IMR-90 (cell line): ENCODE measurements around the gene ZC3H15. TPM values are rescaled to one million over a fixed set of nuclear protein-coding genes. Genes with fewer than 3 reads are reported as not detected.

Source experiments
- ATAC-seq: fragments of 200-7000 bp; cut with Tn5 transposase; 2 replicates; pipeline ENCODE4 v1.9.1; 2020; ENCODE audit warnings: low read depth, mild to moderate bottlenecking, moderate library complexity
- BruUV-seq: library from RNA; stranded (reverse); fragments of 400-500 nt; replicated peaks from 2 replicates; lab custom pipeline; 2021; lab: Mats Ljungman, UMichigan
- CTCF ChIA-PET: fragments of 300-600 bp; formaldehyde crosslinking; extraction: SDS; loops from one replicate; lab custom pipeline; 2021; ENCODE audit warnings: antibody characterized with exemption; lab: Yijun Ruan, JAX
- POLR2A ChIA-PET: fragments of 300-600 bp; sonication (Branson Sonifier 250); formaldehyde crosslinking; loops from one replicate; lab custom pipeline; 2022; ENCODE audit warnings: antibody characterized with exemption; ENCODE audit not compliant: unreplicated experiment; lab: Charles Lee
- DNase-seq: peaks from one replicate; pipeline ENCODE4 v3.0.0; 2013
- H2AFZ ChIP-seq: replicated peaks from 2 replicates; pipeline ENCODE3; 2013; ENCODE audit warnings: low read length, mild to moderate bottlenecking; ENCODE audit not compliant: poor library complexity
- H2AK5ac ChIP-seq: 2 replicates; pipeline ENCODE4 v1.6.1; 2013; ENCODE audit warnings: low read depth, low read length, inconsistent platforms
- H2AK9ac ChIP-seq: replicated peaks from 2 replicates; pipeline ENCODE3; 2013; ENCODE audit warnings: mild to moderate bottlenecking, low read depth, low read length, moderate library complexity; ENCODE audit not compliant: poor library complexity
- H2BK120ac ChIP-seq: 2 replicates; pipeline ENCODE4 v1.6.1; 2013; ENCODE audit warnings: low read depth, low read length, inconsistent platforms
- H2BK15ac ChIP-seq: 3 replicates; pipeline ENCODE4 v1.6.1; 2013; ENCODE audit warnings: low read depth, low read length, inconsistent platforms
- H2BK20ac ChIP-seq: 2 replicates; pipeline ENCODE4 v1.6.1; 2013; ENCODE audit warnings: low read depth, mild to moderate bottlenecking, inconsistent platforms, low read length, moderate library complexity
- H2BK5ac ChIP-seq: 2 replicates; pipeline ENCODE4 v1.6.1; 2013; ENCODE audit warnings: mild to moderate bottlenecking, low read depth, low read length, inconsistent platforms; ENCODE audit not compliant: poor library complexity, severe bottlenecking
- H3K14ac ChIP-seq: replicated peaks from 2 replicates; pipeline ENCODE4 v1.6.1; 2013; ENCODE audit warnings: low read depth, low read length, inconsistent platforms
- H3K18ac ChIP-seq: 2 replicates; pipeline ENCODE4 v1.6.1; 2013; ENCODE audit warnings: low read depth, low read length, control low read depth
- H3K23ac ChIP-seq: 2 replicates; pipeline ENCODE4 v1.6.1; 2013; ENCODE audit warnings: low read depth, low read length, inconsistent platforms
- H3K27ac ChIP-seq: 2 replicates; pipeline ENCODE4 v1.5.1; 2013; ENCODE audit warnings: mild to moderate bottlenecking, control low read depth, low read length; ENCODE audit not compliant: insufficient read depth
- H3K27me3 ChIP-seq: 2 replicates; pipeline ENCODE4 v1.6.1; 2013; ENCODE audit warnings: low read length; ENCODE audit not compliant: control insufficient read depth, insufficient read depth
- H3K36me3 ChIP-seq: 2 replicates; pipeline ENCODE4 v1.6.1; 2013; ENCODE audit warnings: low read length, mixed read lengths; ENCODE audit not compliant: control insufficient read depth, insufficient read depth
- H3K4ac ChIP-seq: 2 replicates; pipeline ENCODE4 v1.6.1; 2013; ENCODE audit warnings: low read depth, low read length, inconsistent platforms
- H3K4me1 ChIP-seq: 2 replicates; pipeline ENCODE4 v1.6.1; 2013; ENCODE audit warnings: low read length, mixed read lengths; ENCODE audit not compliant: control insufficient read depth, insufficient read depth
- H3K4me2 ChIP-seq: 2 replicates; pipeline ENCODE4 v1.6.1; 2013; ENCODE audit warnings: low read depth, mild to moderate bottlenecking, control low read depth, low read length, moderate library complexity
- H3K4me3 ChIP-seq: 2 replicates; pipeline ENCODE4 v1.5.1; 2013; ENCODE audit warnings: low read depth, mild to moderate bottlenecking, control low read depth, low read length, moderate library complexity; ENCODE audit not compliant: insufficient read depth
- H3K56ac ChIP-seq: 2 replicates; pipeline ENCODE4 v1.6.1; 2013; ENCODE audit warnings: low read length, inconsistent platforms; ENCODE audit not compliant: insufficient read depth; ENCODE audit errors: extremely low read depth
- H3K79me1 ChIP-seq, 2 experiments: 2 replicates each; pipeline ENCODE4 v1.6.1; 2013; ENCODE audit warnings: low read length in 2 of 2, inconsistent platforms in 1 of 2, low read depth in 1 of 2
- H3K9ac ChIP-seq: 2 replicates; pipeline ENCODE4 v1.6.1; 2013; ENCODE audit warnings: low read depth, low read length, control low read depth
- H3K9me1 ChIP-seq: 2 replicates; pipeline ENCODE4 v1.6.1; 2013; ENCODE audit warnings: low read length, inconsistent platforms; ENCODE audit not compliant: insufficient read depth
- H3K9me3 ChIP-seq: 2 replicates; pipeline ENCODE4 v1.6.1; 2013; ENCODE audit warnings: low read length; ENCODE audit not compliant: control insufficient read depth, insufficient read depth
- H4K20me1 ChIP-seq: 2 replicates; pipeline ENCODE4 v1.6.1; 2013; ENCODE audit warnings: low read length, inconsistent platforms; ENCODE audit not compliant: insufficient read depth
- H4K5ac ChIP-seq: 2 replicates; pipeline ENCODE4 v1.6.1; 2013; ENCODE audit warnings: mild to moderate bottlenecking, low read depth, low read length, control low read depth
- H4K8ac ChIP-seq, 2 experiments: 2 replicates each; pipeline ENCODE4 v1.6.1; 2013; ENCODE audit warnings: low read depth in 2 of 2, low read length in 2 of 2, control low read depth in 1 of 2, inconsistent platforms in 1 of 2
- H4K91ac ChIP-seq: 2 replicates; pipeline ENCODE4 v1.6.1; 2013; ENCODE audit warnings: low read depth, low read length, inconsistent platforms; ENCODE audit not compliant: insufficient read depth
- CEBPB ChIP-seq: IDR thresholded peaks from 2 replicates; pipeline ENCODE4 v1.6.1; 2012; ENCODE audit warnings: low read depth, low read length, improper control_type of control experiment
- CHD1 ChIP-seq: IDR thresholded peaks from 2 replicates; pipeline ENCODE4 v1.6.1; 2012; ENCODE audit warnings: low read depth, low read length, improper control_type of control experiment
- MAFK ChIP-seq: IDR thresholded peaks from 2 replicates; pipeline ENCODE4 v1.6.1; 2012; ENCODE audit warnings: low read depth, low read length, improper control_type of control experiment
- MXI1 ChIP-seq: IDR thresholded peaks from 2 replicates; pipeline ENCODE4 v1.6.1; 2012; ENCODE audit warnings: low read depth, mild to moderate bottlenecking, low read length, moderate library complexity, borderline replicate concordance
- POLR2A ChIP-seq: IDR thresholded peaks from 2 replicates; pipeline ENCODE4 v1.6.1; 2012; ENCODE audit warnings: mild to moderate bottlenecking, low read depth, low read length
- RAD21 ChIP-seq: IDR thresholded peaks from 2 replicates; pipeline ENCODE4 v1.6.1; 2012; ENCODE audit warnings: low read length, improper control_type of control experiment
- RCOR1 ChIP-seq: IDR thresholded peaks from 2 replicates; pipeline ENCODE4 v1.6.1; 2012; ENCODE audit warnings: mild to moderate bottlenecking, low read length, improper control_type of control experiment; ENCODE audit not compliant: insufficient replicate concordance
- SMC3 ChIP-seq: fragments of 150-350 bp; IDR thresholded peaks from 2 replicates; pipeline ENCODE4 v1.6.1; 2016; ENCODE audit warnings: low read depth, mild to moderate bottlenecking, antibody characterized with exemption, low read length, moderate library complexity
- WGBS, 2 experiments: methylation state at CpG; one replicate each; pipeline versions ENCODE4 v1.1.5 to v1.1.7; 2013; ENCODE audit warnings: missing lambda C conversion rate in 2 of 2; ENCODE audit not compliant: insufficient read length in 1 of 2; ENCODE audit errors: extremely low coverage in 2 of 2; 5-methylcytosine and 5-hydroxymethylcytosine counted together
- dilution Hi-C: fragments of 300-500 bp; cut with HindIII; formaldehyde crosslinking; loops from one replicate; pipeline ENCODE4 v1.14.3; 2018; ENCODE audit warnings: low sequenced_read_pairs; ENCODE audit not compliant: unreplicated experiment
- in situ Hi-C: fragments of 300-500 bp; cut with MboI; formaldehyde crosslinking; loops from 3 replicates; pipeline ENCODE4 v1.14.3; 2019; ENCODE audit warnings: low sequenced_read_pairs, inconsistent platforms, mixed read lengths
- intact Hi-C: fragments of 100-400 bp; cut with micrococcal nuclease; formaldehyde crosslinking; loops from 2 replicates; pipeline ENCODE4 v1.10.0; 2022
- polyA plus RNA-seq, 3 experiments: library from polyadenylated mRNA; depleted of rRNA; stranded (reverse); fragments of >200 nt; gene quantifications; 2 replicates each; pipeline ENCODE4 v1.2.3, GENCODE V29; 2012; ENCODE audit warnings: low replicate concordance in 1 of 3
- total RNA-seq: library from RNA; depleted of rRNA; stranded (reverse); fragments of >200 nt; gene quantifications from 2 replicates; pipeline ENCODE4 v1.2.3, GENCODE V29; 2012
- TF ChIP-seq, protein P1 (sequence below): fragments of 150-350 bp; IDR thresholded peaks from 2 replicates; pipeline ENCODE4 v1.6.1; 2017; ENCODE audit warnings: mild to moderate bottlenecking, antibody characterized with exemption, low read length, low read depth
- TF ChIP-seq, protein P2 (sequence below): fragments of 150-350 bp; IDR thresholded peaks from 2 replicates; pipeline ENCODE4 v1.6.1; 2016; ENCODE audit warnings: low read depth, mild to moderate bottlenecking, low read length, moderate library complexity, borderline replicate concordance

ZC3H15 gene
- total and polyA plus RNA-seq, 2 of the 4 experiments (the other 2 are of a cell fraction) = 22.9 to 47.4 TPM

DNA sequence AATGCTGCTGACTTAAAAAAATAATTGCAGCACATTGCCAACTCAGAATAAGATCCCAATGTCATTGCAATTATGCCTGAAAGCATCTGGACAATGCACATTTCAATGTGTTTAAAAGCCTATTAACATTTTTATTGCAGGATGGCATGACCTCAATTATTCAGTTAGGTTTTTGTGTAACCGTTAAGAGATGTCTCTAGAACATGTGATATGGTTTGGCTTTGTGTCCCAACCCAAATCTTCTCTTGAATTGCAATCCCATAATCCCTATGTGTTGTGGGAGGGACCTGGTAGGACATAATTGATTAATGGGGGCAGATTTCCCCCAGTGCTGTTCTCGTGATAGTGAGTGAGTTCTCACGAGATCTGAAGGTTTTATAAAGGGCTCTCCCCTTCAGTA lies 43.2 kb upstream of the ZC3H15 start:
- TF ChIP-seq MXI1 (no peak), MAFK (no peak), SMC3 (no peak), RAD21 (no peak), CHD1 (no peak), CEBPB (no peak), POLR2A (no peak), RCOR1 (no peak)
- TF ChIP-seq, protein P1, sequence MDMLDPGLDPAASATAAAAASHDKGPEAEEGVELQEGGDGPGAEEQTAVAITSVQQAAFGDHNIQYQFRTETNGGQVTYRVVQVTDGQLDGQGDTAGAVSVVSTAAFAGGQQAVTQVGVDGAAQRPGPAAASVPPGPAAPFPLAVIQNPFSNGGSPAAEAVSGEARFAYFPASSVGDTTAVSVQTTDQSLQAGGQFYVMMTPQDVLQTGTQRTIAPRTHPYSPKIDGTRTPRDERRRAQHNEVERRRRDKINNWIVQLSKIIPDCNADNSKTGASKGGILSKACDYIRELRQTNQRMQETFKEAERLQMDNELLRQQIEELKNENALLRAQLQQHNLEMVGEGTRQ = no peak
- TF ChIP-seq, protein P2, sequence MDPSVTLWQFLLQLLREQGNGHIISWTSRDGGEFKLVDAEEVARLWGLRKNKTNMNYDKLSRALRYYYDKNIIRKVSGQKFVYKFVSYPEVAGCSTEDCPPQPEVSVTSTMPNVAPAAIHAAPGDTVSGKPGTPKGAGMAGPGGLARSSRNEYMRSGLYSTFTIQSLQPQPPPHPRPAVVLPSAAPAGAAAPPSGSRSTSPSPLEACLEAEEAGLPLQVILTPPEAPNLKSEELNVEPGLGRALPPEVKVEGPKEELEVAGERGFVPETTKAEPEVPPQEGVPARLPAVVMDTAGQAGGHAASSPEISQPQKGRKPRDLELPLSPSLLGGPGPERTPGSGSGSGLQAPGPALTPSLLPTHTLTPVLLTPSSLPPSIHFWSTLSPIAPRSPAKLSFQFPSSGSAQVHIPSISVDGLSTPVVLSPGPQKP = no peak
- no peak overlapping the region for H3K56ac ChIP-seq
- DNase-seq (no peak), ATAC-seq (no peak)
- no peak overlapping the region for H3K4ac ChIP-seq
- no peak overlapping the region for H2BK20ac ChIP-seq
- intact Hi-C loops = no loop called here
- no peaks in the 10 kb centered on the region for H3K79me1 ChIP-seq
- no peak overlapping the region for H3K18ac ChIP-seq
- H3K27ac ChIP-seq = no peak overlapping the region
- no peaks in the 10 kb centered on the region for H3K27me3 ChIP-seq
- H3K14ac ChIP-seq = no peak overlapping the region
- H3K9me1 ChIP-seq = no peaks in the 10 kb centered on the region; the same call in 1 of the 2 replicates
- H4K5ac ChIP-seq = no peak overlapping the region
- no peak overlapping the region for H3K9ac ChIP-seq
- H2AK9ac ChIP-seq = no peak overlapping the region
- no peak overlapping the region for H2BK5ac ChIP-seq
- ChIA-PET CTCF (no interaction called here), POLR2A (no interaction called here)
- dilution Hi-C loops = no loop called here
- no peak overlapping the region for H4K8ac ChIP-seq
- no peak overlapping the region for H4K91ac ChIP-seq
- no peak overlapping the region for H3K4me3 ChIP-seq
- WGBS, 2 experiments = no CpG with 5 or more reads among the region's 3 CpGs
- H2AFZ ChIP-seq = no peak overlapping the region
- no peaks in the 10 kb centered on the region for H3K9me3 ChIP-seq
- H2AK5ac ChIP-seq = no peak overlapping the region
- in situ Hi-C loops = no loop called here
- H3K4me2 ChIP-seq = no peak overlapping the region
- no TSS peak for BruUV-seq
- no peaks in the 10 kb centered on the region for H4K20me1 ChIP-seq
- H3K4me1 ChIP-seq = no peaks in the 10 kb centered on the region
- H3K23ac ChIP-seq = no peak overlapping the region
- no peak overlapping the region for H2BK15ac ChIP-seq
- no peak overlapping the region for H2BK120ac ChIP-seq
- no peaks in the 10 kb centered on the region for H3K36me3 ChIP-seq
